Stomach (tissue), 9 donors: ENCODE data around the gene BEST2. TPM values are rescaled to one million over a fixed set of nuclear protein-coding genes. Genes with fewer than 3 reads are reported as not detected.
A peak's percentile ranks its signal among the peaks of the same experiment; 100 is the strongest.

Source experiments
- DNase-seq, 2 donors: peaks; one replicate each; pipeline versions ENCODE4 v3.0.0 to v3.0.0-alpha.2; 2013 to 2019
- H3K27ac ChIP-seq, 5 donors: fragments of 200-600 bp in 4 of 5; sonication (generic) in 4 of 5; one replicate each; pipeline ENCODE4 v1.5.1; 2013 to 2019; ENCODE audit warnings: mild to moderate bottlenecking in 1 of 5, moderate library complexity in 1 of 5
- H3K27me3 ChIP-seq, 3 donors: fragments of 200-600 bp; sonication (generic); one replicate each; pipeline ENCODE4 v1.5.1; 2017 to 2019; ENCODE audit warnings: mixed run types in 1 of 3
- H3K36me3 ChIP-seq, 4 donors: fragments of 200-600 bp; sonication (generic); 1 replicate in 3 of 4; 2 replicates in 1 of 4; pipeline ENCODE4 v1.5.1; 2016 to 2019
- H3K4me1 ChIP-seq, 4 donors: fragments of 200-600 bp; sonication (generic); one replicate each; pipeline ENCODE4 v1.5.1; 2016 to 2019
- H3K4me3 ChIP-seq, 4 donors: fragments of 200-600 bp; sonication (generic) in 3 of 4; one replicate each; pipeline ENCODE4 v1.5.1; 2016 to 2019; ENCODE audit warnings: mild to moderate bottlenecking in 1 of 4
- H3K9me3 ChIP-seq, 4 donors: fragments of 200-600 bp; sonication (generic); one replicate each; pipeline ENCODE4 v1.5.1; 2016 to 2019
- EP300 ChIP-seq: sonication (generic); formaldehyde crosslinking; IDR thresholded peaks from one replicate; pipeline ENCODE4 v1.6.1; 2017; ENCODE audit warnings: antibody characterized with exemption
- POLR2A ChIP-seq, 4 donors: fragments of 450-650 bp; IDR thresholded peaks; one replicate each; pipeline ENCODE4 v1.6.1; 2016; ENCODE audit warnings: antibody characterized with exemption in 4 of 4, control low read depth in 2 of 4, mild to moderate bottlenecking in 1 of 4, moderate library complexity in 1 of 4
- POLR2AphosphoS5 ChIP-seq, 3 donors: sonication (generic); formaldehyde crosslinking; IDR thresholded peaks; one replicate each; pipeline ENCODE4 v1.6.1; 2016; ENCODE audit warnings: antibody characterized with exemption in 3 of 3
- WGBS, 5 donors: extraction: QIAGEN DNeasy Blood & Tissue Kit in 3 of 5; methylation state at CpG; one replicate each; pipeline versions ENCODE4 v1.1.5 to v1.1.7; 2013 to 2018; 5-methylcytosine and 5-hydroxymethylcytosine counted together
- intact Hi-C: fragments of 100-400 bp; cut with DNase I; formaldehyde crosslinking; loops from one replicate; pipeline ENCODE4 v1.15.1; 2023; ENCODE audit warnings: low total_unique reads
- polyA plus RNA-seq, 3 donors: library from polyadenylated mRNA; stranded (reverse); fragments of 200-250 nt; gene quantifications; one replicate each; pipeline ENCODE4 v1.2.3, GENCODE V29; 2013
- total RNA-seq, 5 donors: library from RNA; depleted of rRNA; stranded (reverse); fragments of >200 nt; gene quantifications; one replicate each; pipeline versions ENCODE4 v1.1.0 to v1.2.3, GENCODE V29; 2014 to 2016
- TF ChIP-seq, protein P1 (sequence below), 7 experiments: fragments of 450-650 bp in 4 of 7; fragments of 200-600 bp in 3 of 7; sonication (generic) in 3 of 7; IDR thresholded peaks; one replicate each; pipeline ENCODE4 v1.5.1; 2016 to 2019; ENCODE audit warnings: antibody characterized with exemption in 7 of 7, control low read depth in 2 of 7, mild to moderate bottlenecking in 1 of 7
- donor health status: healthy with polysubstance abuse.
- donor health status: Bipolar disorder and iron deficiency.
- donor health status: healthy.

Gene BEST2
- total and polyA plus RNA-seq, 8 donors, result 0.08 to 165 TPM; not detected in 6

DNA sequence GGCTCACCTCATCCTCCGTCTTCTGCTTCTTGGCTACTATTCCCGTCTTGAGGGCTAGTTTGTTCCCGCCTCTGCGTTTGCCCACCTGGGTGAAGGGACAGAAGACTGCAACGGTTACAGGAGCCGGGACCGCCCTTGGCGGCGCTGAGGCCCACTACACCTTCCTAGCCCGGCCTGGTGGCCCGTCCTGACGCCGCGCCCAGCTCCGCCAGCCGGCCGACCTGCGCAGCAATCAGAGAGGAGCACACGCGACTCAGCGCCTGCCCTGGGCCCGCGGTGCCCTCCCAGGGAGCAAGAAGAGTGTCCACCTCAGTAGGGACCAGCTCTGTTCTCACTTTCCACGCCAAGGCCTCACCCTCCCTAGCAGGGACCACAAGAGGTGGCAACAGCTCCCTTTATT is 20.3 kb upstream of the BEST2 start:
- peaks cover 23 to 46% (median 43%) of the 10 kb centered on the region in 4 donors for H3K36me3 ChIP-seq

GRCh38 chr19:12733369-12734214 is 18.0 kb upstream of the BEST2 start:
- H3K9me3 ChIP-seq, result no peaks in the 10 kb centered on the region
- H3K27ac ChIP-seq, result peak overlapping the region; percentile 89 to 97 (median 94)
- TF ChIP-seq POLR2AphosphoS5 (IDR thresholded peaks at IDR 0.05), result no peak
- TF ChIP-seq, protein P1, sequence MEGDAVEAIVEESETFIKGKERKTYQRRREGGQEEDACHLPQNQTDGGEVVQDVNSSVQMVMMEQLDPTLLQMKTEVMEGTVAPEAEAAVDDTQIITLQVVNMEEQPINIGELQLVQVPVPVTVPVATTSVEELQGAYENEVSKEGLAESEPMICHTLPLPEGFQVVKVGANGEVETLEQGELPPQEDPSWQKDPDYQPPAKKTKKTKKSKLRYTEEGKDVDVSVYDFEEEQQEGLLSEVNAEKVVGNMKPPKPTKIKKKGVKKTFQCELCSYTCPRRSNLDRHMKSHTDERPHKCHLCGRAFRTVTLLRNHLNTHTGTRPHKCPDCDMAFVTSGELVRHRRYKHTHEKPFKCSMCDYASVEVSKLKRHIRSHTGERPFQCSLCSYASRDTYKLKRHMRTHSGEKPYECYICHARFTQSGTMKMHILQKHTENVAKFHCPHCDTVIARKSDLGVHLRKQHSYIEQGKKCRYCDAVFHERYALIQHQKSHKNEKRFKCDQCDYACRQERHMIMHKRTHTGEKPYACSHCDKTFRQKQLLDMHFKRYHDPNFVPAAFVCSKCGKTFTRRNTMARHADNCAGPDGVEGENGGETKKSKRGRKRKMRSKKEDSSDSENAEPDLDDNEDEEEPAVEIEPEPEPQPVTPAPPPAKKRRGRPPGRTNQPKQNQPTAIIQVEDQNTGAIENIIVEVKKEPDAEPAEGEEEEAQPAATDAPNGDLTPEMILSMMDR (IDR thresholded peaks at IDR 0.05), result no peak
- no peak for TF ChIP-seq EP300
- no peak for TF ChIP-seq POLR2A (IDR thresholded peaks at IDR 0.05)
- intact Hi-C loops, result no loop called here
- peak in 1 of 2 donors; percentile 62 for DNase-seq
- H3K27me3 ChIP-seq, result no peaks in the 10 kb centered on the region
- peaks cover 39 to 70% (median 55%) of the 10 kb centered on the region in 4 donors for H3K4me1 ChIP-seq
- 0 to 2% (median 1%) methylated on average over 15 of the region's 15 CpGs for WGBS, 5 donors
- H3K4me3 ChIP-seq, result peak overlapping the region; percentile 86 to 98 (median 92)
- H3K36me3 ChIP-seq, result peaks cover 23 to 36% (median 33%) of the 10 kb centered on the region in 4 donors

More for the DNA sequence above, 20.3 kb upstream of the BEST2 start:
- 88 to 93% (median 90%) methylated on average over 19 to 24 of the region's 24 CpGs for WGBS, 5 donors
- Histone ChIP-seq H3K9me3 (no peaks in the 10 kb centered on the region), H3K4me1 (peaks cover 28 to 54% (median 39%) of the 10 kb centered on the region in 4 donors), H3K4me3 (peak overlapping the region in 1 of 4 donors; percentile 3), H3K27me3 (no peaks in the 10 kb centered on the region), H3K27ac (no peak overlapping the region)
- TF ChIP-seq, protein P1 (IDR thresholded peaks at IDR 0.05), result no peak
- TF ChIP-seq EP300, result no peak
- no peak for TF ChIP-seq POLR2A (IDR thresholded peaks at IDR 0.05)
- DNase-seq, result no peak
- intact Hi-C loops, result no loop called here

GRCh38 chr19:12736995-12737834 is 14.4 kb upstream of the BEST2 start, which contains the start of gene GET3:
Gene GET3, plus strand, starts transcription at chr19:12737497. Its CDS starts 9 bp downstream, at chr19:12737506.
- peaks cover 35 to 54% (median 51%) of the 10 kb centered on the region in 4 donors for H3K4me1 ChIP-seq
- TF ChIP-seq, protein P1 (IDR thresholded peaks at IDR 0.05), result peak in 1 of 7 experiments; percentile 31
- TF ChIP-seq POLR2AphosphoS5 (IDR thresholded peaks at IDR 0.05) (peak; percentile 40 to 78 (median 43)), EP300 (no peak)
- peak within 1 kb of the TSS; percentile 70 to 90 (median 83) for H3K27ac ChIP-seq
- DNase-seq, result peak; percentile 91 to 99
- H3K36me3 ChIP-seq, result peaks cover 17 to 38% (median 38%) of the 10 kb centered on the region in 4 donors
- H3K4me3 ChIP-seq, result peak within 1 kb of the TSS; percentile 85 to 99 (median 92)
- WGBS, 5 donors, result 0 to 1% (median 1%) methylated on average over 29 of the region's 29 CpGs
- no peaks in the 10 kb centered on the region for H3K27me3 ChIP-seq
- intact Hi-C loops, result no loop called here
- no peaks in the 10 kb centered on the region for H3K9me3 ChIP-seq

- no peak for DNase-seq
- H3K4me1 ChIP-seq, result peaks cover 29 to 48% (median 44%) of the 10 kb centered on the region in 4 donors
- no peaks in the 10 kb centered on the region for H3K27me3 ChIP-seq
- WGBS, 5 donors, result 10 to 16% (median 11%) methylated on average over 13 of the region's 13 CpGs
- TF ChIP-seq EP300 (no peak), POLR2AphosphoS5 (IDR thresholded peaks at IDR 0.05) (no peak)
- no peaks in the 10 kb centered on the region for H3K9me3 ChIP-seq
- H3K36me3 ChIP-seq, result peaks cover 17 to 45% (median 44%) of the 10 kb centered on the region in 4 donors
- intact Hi-C loops, result no loop called here
- peak overlapping the region in 4 of 5 donors; percentile 83 to 90 (median 84) for H3K27ac ChIP-seq
- peak overlapping the region; percentile 85 to 99 (median 92) for H3K4me3 ChIP-seq
Measured at GRCh38 chr19:12737835-12738351, 13.7 kb upstream of the BEST2 start.
